Measurements from ENCODE around the gene SNCB. TPM values are rescaled to one million over a fixed set of nuclear protein-coding genes. Genes with fewer than 3 reads are reported as not detected.

The SNCB gene
- total RNA-seq, 2 donors from 2014 or later: not detected

DNA sequence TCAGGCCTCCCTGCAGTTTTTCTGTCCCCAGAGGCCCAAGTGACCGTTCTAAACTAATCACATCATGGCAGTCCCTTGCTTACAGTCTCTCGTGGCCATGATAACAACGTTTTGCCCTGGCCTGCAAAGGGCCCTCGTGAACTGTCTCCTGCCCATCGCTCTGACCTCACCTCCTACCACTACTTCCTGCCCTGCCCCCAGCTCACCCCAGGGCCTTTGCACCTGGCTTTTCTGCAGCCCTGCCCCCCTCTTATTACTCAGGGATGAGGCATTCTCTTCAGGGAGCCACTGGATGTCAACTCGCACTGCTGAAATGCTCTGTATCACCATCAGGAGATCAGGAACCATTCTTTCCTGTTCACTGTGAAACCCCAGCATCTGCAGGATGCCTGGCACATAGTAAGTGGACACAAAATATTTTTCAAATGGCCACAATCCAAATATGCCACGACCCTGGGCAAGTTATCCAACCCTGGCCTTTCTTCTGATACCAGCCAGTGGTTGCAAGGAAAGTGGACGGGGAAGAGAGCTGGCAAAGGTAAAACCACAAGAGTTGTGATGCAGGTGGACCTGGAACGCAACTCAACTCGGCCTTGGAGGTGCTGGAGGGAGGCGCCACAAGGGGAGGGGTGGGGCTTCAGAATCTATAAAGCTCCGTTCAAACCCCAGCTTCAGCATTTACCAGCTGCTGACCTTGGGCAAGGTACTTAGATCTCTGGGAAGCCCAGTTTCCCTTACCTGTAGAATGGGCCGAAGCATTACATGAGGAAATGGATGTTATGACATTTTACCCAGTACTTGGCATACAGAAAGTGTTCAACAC lies 1.7 kb downstream of the SNCB start:
- peaks cover 0 to 26% of the 10 kb centered on the region in 2 donors for H3K27me3 ChIP-seq
- peaks cover 15% of the 10 kb centered on the region for H3K4me1 ChIP-seq
- TF ChIP-seq, protein P1, sequence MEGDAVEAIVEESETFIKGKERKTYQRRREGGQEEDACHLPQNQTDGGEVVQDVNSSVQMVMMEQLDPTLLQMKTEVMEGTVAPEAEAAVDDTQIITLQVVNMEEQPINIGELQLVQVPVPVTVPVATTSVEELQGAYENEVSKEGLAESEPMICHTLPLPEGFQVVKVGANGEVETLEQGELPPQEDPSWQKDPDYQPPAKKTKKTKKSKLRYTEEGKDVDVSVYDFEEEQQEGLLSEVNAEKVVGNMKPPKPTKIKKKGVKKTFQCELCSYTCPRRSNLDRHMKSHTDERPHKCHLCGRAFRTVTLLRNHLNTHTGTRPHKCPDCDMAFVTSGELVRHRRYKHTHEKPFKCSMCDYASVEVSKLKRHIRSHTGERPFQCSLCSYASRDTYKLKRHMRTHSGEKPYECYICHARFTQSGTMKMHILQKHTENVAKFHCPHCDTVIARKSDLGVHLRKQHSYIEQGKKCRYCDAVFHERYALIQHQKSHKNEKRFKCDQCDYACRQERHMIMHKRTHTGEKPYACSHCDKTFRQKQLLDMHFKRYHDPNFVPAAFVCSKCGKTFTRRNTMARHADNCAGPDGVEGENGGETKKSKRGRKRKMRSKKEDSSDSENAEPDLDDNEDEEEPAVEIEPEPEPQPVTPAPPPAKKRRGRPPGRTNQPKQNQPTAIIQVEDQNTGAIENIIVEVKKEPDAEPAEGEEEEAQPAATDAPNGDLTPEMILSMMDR (IDR thresholded peaks at IDR 0.05): no peak
- no peak for TF ChIP-seq POLR2A (IDR thresholded peaks at IDR 0.05)
- 44 to 48% methylated on average over 13 of the region's 13 CpGs for WGBS, 2 donors
- no peak overlapping the region for H3K4me3 ChIP-seq
- no peak for DNase-seq
- ATAC-seq: no peak
- H3K27ac ChIP-seq: no peak overlapping the region
- H3K9me3 ChIP-seq: no peaks in the 10 kb centered on the region
- H3K36me3 ChIP-seq (replicated peaks in 1 of 2; ENCODE audit: insufficient read depth in 1 of 2, low read depth in 2 of 2): no peaks in the 10 kb centered on the region
- intact Hi-C loops (cut with DNase I): no loop called here

DNA sequence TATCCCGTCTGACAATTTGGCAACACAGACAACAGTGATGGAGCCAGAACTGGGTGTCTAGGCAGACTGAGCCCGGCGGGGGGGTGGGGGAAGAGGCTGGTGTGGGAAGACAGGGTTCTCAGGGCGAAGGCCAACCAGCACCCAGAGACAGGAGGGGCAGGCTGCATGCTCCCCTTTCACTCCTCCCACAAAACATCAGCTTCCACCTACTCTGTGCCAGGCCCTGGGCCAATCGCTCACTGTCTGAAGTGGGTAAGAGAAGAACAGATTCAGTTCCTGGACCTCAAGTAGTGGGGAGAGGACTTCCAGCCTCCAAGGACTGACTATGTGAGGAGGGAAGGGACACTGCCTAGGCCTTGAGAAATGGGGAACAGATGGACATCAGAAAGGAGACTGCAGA lies 2.8 kb downstream of the SNCB start:
- H3K9me3 ChIP-seq: no peaks in the 10 kb centered on the region
- no peak overlapping the region for H3K4me3 ChIP-seq
- intact Hi-C loops (cut with DNase I): no loop called here
- no peak overlapping the region for H3K27ac ChIP-seq
- ATAC-seq: no peak
- DNase-seq: no peak
- whole genome bisulfite sequencing, 2 donors: 62 to 68% methylated on average over 5 of the region's 5 CpGs
- H3K36me3 ChIP-seq (replicated peaks in 1 of 2; ENCODE audit: insufficient read depth in 1 of 2, low read depth in 2 of 2): no peaks in the 10 kb centered on the region
- peaks cover 0 to 26% of the 10 kb centered on the region in 2 donors for H3K27me3 ChIP-seq
- TF ChIP-seq, protein P1 (IDR thresholded peaks at IDR 0.05): no peak
- TF ChIP-seq POLR2A (IDR thresholded peaks at IDR 0.05): no peak
- H3K4me1 ChIP-seq: peaks cover 15% of the 10 kb centered on the region

DNA sequence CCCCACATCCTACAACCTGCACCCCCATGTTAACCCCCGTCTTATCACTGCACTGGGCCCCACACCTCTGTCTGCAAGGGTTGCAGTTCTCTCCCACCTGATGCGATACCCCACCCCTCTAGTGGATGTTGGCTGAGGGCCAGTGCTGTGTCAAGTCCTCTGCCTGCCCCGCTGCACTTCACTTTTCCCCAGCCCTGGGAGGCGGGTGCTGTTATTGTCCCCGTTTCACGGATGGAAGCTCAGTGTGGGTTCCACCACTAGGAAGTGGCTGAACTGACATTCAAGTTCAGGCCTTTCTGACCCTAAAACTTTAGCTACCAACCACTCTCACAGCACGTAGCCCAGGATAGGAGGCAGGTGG lies 3.5 kb downstream of the SNCB start:
- intact Hi-C loops (cut with DNase I): no loop called here
- TF ChIP-seq, protein P1 (IDR thresholded peaks at IDR 0.05): no peak
- no peak for TF ChIP-seq POLR2A (IDR thresholded peaks at IDR 0.05)
- ATAC-seq (no peak), DNase-seq (no peak)
- WGBS, 2 donors: 45 to 63% methylated on average over 7 of the region's 7 CpGs
- no peak overlapping the region for H3K27ac ChIP-seq
- H3K4me1 ChIP-seq: peaks cover 15% of the 10 kb centered on the region
- no peaks in the 10 kb centered on the region for H3K36me3 ChIP-seq (replicated peaks in 1 of 2; ENCODE audit: insufficient read depth in 1 of 2, low read depth in 2 of 2)
- H3K9me3 ChIP-seq: no peaks in the 10 kb centered on the region
- no peak overlapping the region for H3K4me3 ChIP-seq
- peaks cover 0 to 26% of the 10 kb centered on the region in 2 donors for H3K27me3 ChIP-seq

DNA sequence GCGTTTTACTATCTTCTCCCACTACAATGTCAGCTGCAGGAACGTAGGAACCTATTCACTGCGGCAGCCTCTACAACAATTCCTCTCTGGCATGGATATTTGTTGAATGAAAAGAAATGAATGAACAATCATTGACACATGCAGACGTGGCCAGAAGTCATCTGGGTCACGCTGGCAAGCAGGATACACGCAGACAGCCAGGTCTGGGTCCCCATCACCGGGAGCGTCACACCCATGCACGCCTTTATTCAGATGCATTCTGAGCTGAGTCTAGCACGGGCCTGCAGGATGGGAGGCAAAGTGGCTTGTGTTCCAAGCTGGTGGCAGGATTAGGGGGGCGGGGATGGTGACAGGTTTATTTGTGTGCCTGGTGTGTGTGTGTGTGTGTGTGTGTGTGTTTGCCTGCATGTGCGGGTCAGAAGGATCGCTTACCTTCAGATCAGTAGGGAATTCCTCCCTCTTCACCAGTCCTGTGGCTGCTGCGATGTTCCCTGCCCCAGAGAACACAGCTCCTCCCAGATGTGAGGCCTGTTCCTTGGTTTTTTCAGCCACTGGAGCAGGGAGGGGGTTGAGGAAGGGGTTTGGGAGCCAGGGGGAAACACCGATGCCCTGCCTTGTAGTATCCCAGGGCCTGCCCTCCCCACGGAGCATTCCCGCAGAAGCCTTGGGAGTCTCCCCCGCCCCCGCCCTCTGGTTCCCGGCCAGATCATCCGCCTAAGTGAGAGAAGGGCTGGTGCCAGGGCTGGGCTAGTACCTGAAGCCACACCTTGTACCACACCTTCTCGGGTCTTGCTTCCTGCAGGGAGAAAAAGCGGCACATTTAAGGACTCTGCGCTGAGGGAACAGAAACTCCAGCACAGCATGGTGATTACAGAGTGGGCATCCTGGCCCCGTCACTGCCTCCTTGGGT lies 4.1 kb downstream of the SNCB start:
- Histone ChIP-seq H3K36me3 (replicated peaks in 1 of 2; ENCODE audit: insufficient read depth in 1 of 2, low read depth in 2 of 2) (no peaks in the 10 kb centered on the region), H3K4me1 (peaks cover 15% of the 10 kb centered on the region), H3K4me3 (no peak overlapping the region), H3K9me3 (no peaks in the 10 kb centered on the region), H3K27ac (no peak overlapping the region), H3K27me3 (peaks cover 0 to 26% of the 10 kb centered on the region in 2 donors)
- TF ChIP-seq, protein P1 (IDR thresholded peaks at IDR 0.05): no peak
- TF ChIP-seq POLR2A (IDR thresholded peaks at IDR 0.05): no peak
- 34 to 41% methylated on average over 21 to 25 of the region's 25 CpGs for WGBS, 2 donors
- no peak for DNase-seq
- no peak for ATAC-seq
- intact Hi-C loops (cut with DNase I): no loop called here
